Transverse colon (tissue), 4 donors: ENCODE measurements around the gene JAGN1.

Source experiments
- POLR2AphosphoS5 ChIP-seq, 3 donors: sonication (generic); formaldehyde crosslinking; IDR thresholded peaks; one replicate each; pipeline ENCODE4 v1.6.1; 2016; ENCODE audit warnings: antibody characterized with exemption in 3 of 3
- TF ChIP-seq, protein P1 (sequence below), 5 experiments: fragments of 200-600 bp in 3 of 5; fragments of 450-650 bp in 2 of 5; sonication (generic) in 3 of 5; IDR thresholded peaks; 1 replicate in 2 of 5; 2 replicates in 3 of 5; pipeline ENCODE4 v1.5.1; 2016 to 2017; ENCODE audit warnings: antibody characterized with exemption in 5 of 5, inconsistent platforms in 3 of 5, mild to moderate bottlenecking in 2 of 5, moderate library complexity in 1 of 5

- TF ChIP-seq, protein P1, sequence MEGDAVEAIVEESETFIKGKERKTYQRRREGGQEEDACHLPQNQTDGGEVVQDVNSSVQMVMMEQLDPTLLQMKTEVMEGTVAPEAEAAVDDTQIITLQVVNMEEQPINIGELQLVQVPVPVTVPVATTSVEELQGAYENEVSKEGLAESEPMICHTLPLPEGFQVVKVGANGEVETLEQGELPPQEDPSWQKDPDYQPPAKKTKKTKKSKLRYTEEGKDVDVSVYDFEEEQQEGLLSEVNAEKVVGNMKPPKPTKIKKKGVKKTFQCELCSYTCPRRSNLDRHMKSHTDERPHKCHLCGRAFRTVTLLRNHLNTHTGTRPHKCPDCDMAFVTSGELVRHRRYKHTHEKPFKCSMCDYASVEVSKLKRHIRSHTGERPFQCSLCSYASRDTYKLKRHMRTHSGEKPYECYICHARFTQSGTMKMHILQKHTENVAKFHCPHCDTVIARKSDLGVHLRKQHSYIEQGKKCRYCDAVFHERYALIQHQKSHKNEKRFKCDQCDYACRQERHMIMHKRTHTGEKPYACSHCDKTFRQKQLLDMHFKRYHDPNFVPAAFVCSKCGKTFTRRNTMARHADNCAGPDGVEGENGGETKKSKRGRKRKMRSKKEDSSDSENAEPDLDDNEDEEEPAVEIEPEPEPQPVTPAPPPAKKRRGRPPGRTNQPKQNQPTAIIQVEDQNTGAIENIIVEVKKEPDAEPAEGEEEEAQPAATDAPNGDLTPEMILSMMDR (IDR thresholded peaks at IDR 0.05): no peak
- TF ChIP-seq POLR2AphosphoS5 (IDR thresholded peaks at IDR 0.05): no peak
Observed at GRCh38 chr3:9841015-9841414, 49.4 kb upstream of the JAGN1 start.
